ENCODE results near the gene MLLT3. TPM values are rescaled to one million over a fixed set of nuclear protein-coding genes. Genes with fewer than 3 reads are reported as not detected.
A peak's percentile ranks its signal among the peaks of the same experiment; 100 is the strongest.

Gene MLLT3
- total RNA-seq, 2 experiments from 2014 or later, result 59.1 to 60.8 TPM

- Mint-ChIP-seq H3K27me3 (no peaks in the 10 kb centered on the region), H3K36me3 (ENCODE audit: low read depth) (peaks cover 13% of the 10 kb centered on the region), H3K27ac (no peak overlapping the region), H3K9me3 (no peaks in the 10 kb centered on the region), H3K4me3 (no peak overlapping the region), H3K4me1 (ENCODE audit: low read depth) (peaks cover 40% of the 10 kb centered on the region)
- no peak for DNase-seq
- intact Hi-C loops (cut with micrococcal nuclease), result no loop called here
- no peak for TF ChIP-seq CTCF (IDR thresholded peaks at IDR 0.05)
- ChIA-PET POLR2A (no interaction called here), CTCF (interaction anchor here (0.8 to 1.2 kb wide), 3 partner anchors 9 to 243 kb away, joined by 3 read pairs; partner anchors contain the start of gene MLLT3)
- no peak for ATAC-seq
Observed at GRCh38 chr9:20379804-20380225, 242.5 kb downstream of the MLLT3 start.

GRCh38 chr9:20378851-20379250 lies 243.4 kb downstream of the MLLT3 start:
- no peak for TF ChIP-seq CTCF (IDR thresholded peaks at IDR 0.05)
- Mint-ChIP-seq H3K27ac (no peak overlapping the region), H3K27me3 (no peaks in the 10 kb centered on the region), H3K36me3 (ENCODE audit: low read depth) (peaks cover 15% of the 10 kb centered on the region), H3K4me3 (no peak overlapping the region), H3K9me3 (no peaks in the 10 kb centered on the region), H3K4me1 (ENCODE audit: low read depth) (peaks cover 36% of the 10 kb centered on the region)
- ATAC-seq (no peak), DNase-seq (no peak)
- ChIA-PET POLR2A (no interaction called here), CTCF (no interaction called here)
- intact Hi-C loops (cut with micrococcal nuclease), result no loop called here

- no peaks in the 10 kb centered on the region for H3K27me3 Mint-ChIP-seq
- POLR2A ChIA-PET, result no interaction called here
- CTCF ChIA-PET, result no interaction called here
- H3K4me3 Mint-ChIP-seq, result no peak overlapping the region
- peaks cover 15% of the 10 kb centered on the region for H3K36me3 Mint-ChIP-seq (ENCODE audit: low read depth)
- ATAC-seq (no peak), DNase-seq (no peak)
- intact Hi-C loops (cut with micrococcal nuclease), result no loop called here
- no peaks in the 10 kb centered on the region for H3K9me3 Mint-ChIP-seq
- TF ChIP-seq CTCF (IDR thresholded peaks at IDR 0.05), result no peak
- H3K27ac Mint-ChIP-seq, result no peak overlapping the region
- peaks cover 36% of the 10 kb centered on the region for H3K4me1 Mint-ChIP-seq (ENCODE audit: low read depth)
Observed at GRCh38 chr9:20377790-20378189, 244.5 kb downstream of the MLLT3 start.

- Mint-ChIP-seq H3K36me3 (ENCODE audit: low read depth) (peaks cover 16% of the 10 kb centered on the region), H3K27ac (peak overlapping the region; percentile 7), H3K9me3 (no peaks in the 10 kb centered on the region), H3K27me3 (no peaks in the 10 kb centered on the region), H3K4me1 (ENCODE audit: low read depth) (peaks cover 32% of the 10 kb centered on the region), H3K4me3 (no peak overlapping the region)
- DNase-seq, result no peak
- TF ChIP-seq CTCF (IDR thresholded peaks at IDR 0.05), result no peak
- intact Hi-C loops (cut with micrococcal nuclease), result no loop called here
- ATAC-seq, result no peak
- ChIA-PET POLR2A (no interaction called here), CTCF (interaction anchor here (2.5 kb wide), 1 partner anchor 19 kb away, joined by 7 read pairs; no protein-coding TSS in a partner anchor)
Observed at GRCh38 chr9:20376731-20377375, 245.4 kb downstream of the MLLT3 start.

GRCh38 chr9:20376042-20376441 lies 246.3 kb downstream of the MLLT3 start:
- CTCF ChIA-PET, result interaction anchor here (2.5 kb wide), 1 partner anchor 18 kb away, joined by 7 read pairs; no protein-coding TSS in a partner anchor
- Mint-ChIP-seq H3K27ac (no peak overlapping the region), H3K36me3 (ENCODE audit: low read depth) (peaks cover 18% of the 10 kb centered on the region), H3K4me1 (ENCODE audit: low read depth) (peaks cover 39% of the 10 kb centered on the region), H3K27me3 (no peaks in the 10 kb centered on the region), H3K4me3 (no peak overlapping the region), H3K9me3 (no peaks in the 10 kb centered on the region)
- ATAC-seq, result no peak
- intact Hi-C loops (cut with micrococcal nuclease), result no loop called here
- no peak for TF ChIP-seq CTCF (IDR thresholded peaks at IDR 0.05)
- DNase-seq, result no peak
- POLR2A ChIA-PET, result no interaction called here

Data from activated CD8-positive, alpha-beta T cell treated with anti-CD3 and anti-CD28 coated beads for 36 hours (primary cell).